KMS-11 (cell line): ENCODE data around the gene NOL12.

Experiments
- H2AFZ ChIP-seq: fragments of 200-600 bp; sonication (generic); 2 replicates; pipeline ENCODE4 v1.6.1; 2016; ENCODE audit warnings: antibody characterized with exemption, mixed run types, low read depth
- H3K27ac ChIP-seq: fragments of 200-600 bp; sonication (generic); 2 replicates; pipeline ENCODE4 v1.6.1; 2016; ENCODE audit warnings: mild to moderate bottlenecking, mixed run types
- H3K27me3 ChIP-seq: fragments of 200-600 bp; sonication (generic); 2 replicates; pipeline ENCODE4 v1.6.1; 2017; ENCODE audit warnings: mild to moderate bottlenecking, low read depth, mixed run types, moderate library complexity; ENCODE audit not compliant: insufficient read depth
- H3K36me3 ChIP-seq: fragments of 200-600 bp; sonication (generic); 2 replicates; pipeline ENCODE4 v1.6.1; 2017; ENCODE audit warnings: mild to moderate bottlenecking, mixed run types; ENCODE audit not compliant: insufficient read depth
- H3K4me1 ChIP-seq: fragments of 200-600 bp; sonication (generic); 2 replicates; pipeline ENCODE4 v1.6.1; 2016; ENCODE audit warnings: mild to moderate bottlenecking, low read depth, mixed run types; ENCODE audit not compliant: poor library complexity, severe bottlenecking
- H3K4me2 ChIP-seq: fragments of 200-600 bp; sonication (generic); 2 replicates; pipeline ENCODE4 v1.7.0; 2016; ENCODE audit warnings: mild to moderate bottlenecking, mixed run types
- H3K4me3 ChIP-seq: fragments of 200-600 bp; sonication (generic); IDR thresholded peaks from 2 replicates; pipeline ENCODE4 v1.6.1; 2017; ENCODE audit warnings: low read depth, low read length, mixed read lengths; ENCODE audit not compliant: insufficient read depth
- H3K79me2 ChIP-seq: fragments of 200-600 bp; sonication (generic); 2 replicates; pipeline ENCODE4 v1.6.1; 2016; ENCODE audit warnings: low read depth, mixed run types; ENCODE audit not compliant: insufficient read depth
- H3K9ac ChIP-seq: fragments of 200-600 bp; sonication (generic); 2 replicates; pipeline ENCODE4 v1.6.1; 2016; ENCODE audit warnings: mild to moderate bottlenecking, mixed run types
- H4K20me1 ChIP-seq: fragments of 200-600 bp; sonication (generic); 2 replicates; pipeline ENCODE4 v1.6.1; 2016; ENCODE audit warnings: mild to moderate bottlenecking, mixed run types; ENCODE audit not compliant: insufficient read depth
- TF ChIP-seq, protein P1 (sequence below): fragments of 200-600 bp; sonication (generic); conservative IDR thresholded peaks from 2 replicates; pipeline ENCODE4 v1.6.1; 2017; ENCODE audit warnings: low read depth, mild to moderate bottlenecking, antibody characterized with exemption, low read length, moderate library complexity, mixed read lengths

The NOL12 gene

GRCh38 chr22:37742376-37743171, 56.4 kb downstream of the NOL12 start:
- H3K36me3 ChIP-seq = no peaks in the 10 kb centered on the region
- H3K4me2 ChIP-seq = no peak overlapping the region
- H4K20me1 ChIP-seq = no peaks in the 10 kb centered on the region
- TF ChIP-seq, protein P1, sequence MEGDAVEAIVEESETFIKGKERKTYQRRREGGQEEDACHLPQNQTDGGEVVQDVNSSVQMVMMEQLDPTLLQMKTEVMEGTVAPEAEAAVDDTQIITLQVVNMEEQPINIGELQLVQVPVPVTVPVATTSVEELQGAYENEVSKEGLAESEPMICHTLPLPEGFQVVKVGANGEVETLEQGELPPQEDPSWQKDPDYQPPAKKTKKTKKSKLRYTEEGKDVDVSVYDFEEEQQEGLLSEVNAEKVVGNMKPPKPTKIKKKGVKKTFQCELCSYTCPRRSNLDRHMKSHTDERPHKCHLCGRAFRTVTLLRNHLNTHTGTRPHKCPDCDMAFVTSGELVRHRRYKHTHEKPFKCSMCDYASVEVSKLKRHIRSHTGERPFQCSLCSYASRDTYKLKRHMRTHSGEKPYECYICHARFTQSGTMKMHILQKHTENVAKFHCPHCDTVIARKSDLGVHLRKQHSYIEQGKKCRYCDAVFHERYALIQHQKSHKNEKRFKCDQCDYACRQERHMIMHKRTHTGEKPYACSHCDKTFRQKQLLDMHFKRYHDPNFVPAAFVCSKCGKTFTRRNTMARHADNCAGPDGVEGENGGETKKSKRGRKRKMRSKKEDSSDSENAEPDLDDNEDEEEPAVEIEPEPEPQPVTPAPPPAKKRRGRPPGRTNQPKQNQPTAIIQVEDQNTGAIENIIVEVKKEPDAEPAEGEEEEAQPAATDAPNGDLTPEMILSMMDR = no peak
- no peaks in the 10 kb centered on the region for H3K27me3 ChIP-seq
- no peak overlapping the region for H2AFZ ChIP-seq
- H3K79me2 ChIP-seq = peaks cover 2% of the 10 kb centered on the region
- H3K27ac ChIP-seq = no peak overlapping the region
- H3K9ac ChIP-seq = no peak overlapping the region
- H3K4me3 ChIP-seq = no peak overlapping the region
- peaks cover 41% of the 10 kb centered on the region for H3K4me1 ChIP-seq
